Occipital lobe (tissue), 2 donors: Measurements from ENCODE around the gene TBC1D2B. TPM values are rescaled to one million over a fixed set of nuclear protein-coding genes. Genes with fewer than 3 reads are reported as not detected.

Experiments used
- DNase-seq: peaks from one replicate; lab custom pipeline; 2025; lab: John Stamatoyannopoulos, UW
- total RNA-seq: library from RNA; depleted of rRNA; stranded (reverse); fragments of >200 nt; gene quantifications from one replicate; pipeline ENCODE4 v1.2.3, GENCODE V29; 2014

Gene TBC1D2B
- 12.3 TPM for total RNA-seq

DNA sequence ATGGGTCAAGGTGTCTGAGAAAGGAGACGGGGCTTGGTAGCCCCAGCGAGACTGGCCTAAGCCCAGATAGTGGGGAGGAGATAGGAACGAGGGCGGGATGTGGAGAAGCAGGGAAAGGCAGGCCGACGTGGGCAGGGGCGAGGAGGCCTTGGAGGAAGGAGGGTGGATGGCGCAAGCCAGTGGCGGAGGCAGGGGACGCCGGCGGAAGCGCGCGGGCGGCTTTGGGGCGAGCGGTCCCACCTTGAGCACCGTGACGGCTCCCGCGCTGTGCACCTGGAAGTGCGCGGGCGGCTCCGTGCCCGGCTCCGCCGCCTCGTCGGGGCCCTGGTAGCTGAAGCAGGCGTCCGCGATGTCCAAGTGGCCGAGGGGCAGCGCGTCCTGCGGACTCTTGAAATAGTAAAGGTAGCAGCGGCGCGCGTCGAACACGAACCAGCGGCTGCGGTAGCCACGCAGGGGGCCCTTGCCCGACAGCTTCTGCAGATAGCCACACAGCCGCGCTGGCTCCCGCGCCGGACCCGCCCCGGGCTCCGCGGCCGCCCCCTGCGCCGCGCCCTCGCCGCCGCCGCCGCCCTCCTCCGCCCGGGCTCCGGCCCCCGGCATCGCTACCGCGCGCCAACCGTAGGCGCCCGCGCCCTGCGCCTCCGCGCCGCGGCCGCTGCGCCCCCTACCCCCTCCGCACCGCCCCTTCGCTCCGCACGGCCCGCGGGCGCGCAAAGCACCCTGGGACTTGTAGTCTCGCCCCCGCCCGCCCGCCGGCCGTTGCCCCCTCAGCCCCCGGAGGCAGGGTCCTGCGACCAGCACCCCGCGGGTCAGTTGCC, at the start of gene TBC1D2B:
TSS of gene TBC1D2B (minus strand) at position 659 of the 818 bp plus-strand sequence. CDS start at position 600, 59 bp downstream.
- DNase-seq = no peak

DNA sequence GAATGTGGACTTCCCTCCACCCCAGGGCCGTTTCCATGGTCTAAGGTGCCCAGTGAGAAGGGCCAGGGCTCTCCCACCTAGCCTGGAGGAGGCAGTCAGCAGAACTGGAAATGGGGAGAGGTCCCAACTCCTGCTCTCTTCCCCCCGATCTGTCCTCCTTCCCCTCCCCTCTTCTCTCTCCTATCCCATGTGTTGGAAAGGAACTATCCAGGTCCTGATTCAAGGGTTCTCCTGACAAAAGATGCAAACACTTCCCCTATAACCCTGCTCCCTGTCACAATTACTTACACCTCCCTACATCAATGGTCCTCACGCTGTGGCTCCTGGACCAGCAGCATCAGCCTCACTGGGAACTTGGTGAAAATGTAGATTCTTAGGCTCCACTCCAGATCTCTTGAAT, 47.8 kb upstream of the TBC1D2B start:
- DNase-seq = no peak

DNA sequence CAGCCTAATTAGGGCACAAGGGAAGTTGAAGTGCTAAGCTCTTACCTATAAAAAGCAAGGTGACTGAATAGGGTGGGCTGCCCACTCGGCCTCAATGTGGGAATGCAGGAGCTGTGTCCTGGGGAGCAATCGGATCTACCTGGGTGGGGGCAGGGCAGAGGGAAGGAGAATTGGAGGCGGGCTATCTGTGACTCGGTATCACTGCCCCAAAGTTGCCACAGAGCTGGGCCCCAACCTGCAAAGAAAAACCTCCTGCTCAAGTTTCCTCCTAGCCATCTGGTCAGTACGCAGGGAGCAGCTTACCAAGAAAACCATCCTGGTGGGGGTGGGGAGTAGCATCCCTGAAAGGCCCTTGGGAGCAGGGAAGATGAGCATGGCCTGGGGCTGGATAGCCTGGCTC, 43.0 kb upstream of the TBC1D2B start:
- no peak for DNase-seq

DNA sequence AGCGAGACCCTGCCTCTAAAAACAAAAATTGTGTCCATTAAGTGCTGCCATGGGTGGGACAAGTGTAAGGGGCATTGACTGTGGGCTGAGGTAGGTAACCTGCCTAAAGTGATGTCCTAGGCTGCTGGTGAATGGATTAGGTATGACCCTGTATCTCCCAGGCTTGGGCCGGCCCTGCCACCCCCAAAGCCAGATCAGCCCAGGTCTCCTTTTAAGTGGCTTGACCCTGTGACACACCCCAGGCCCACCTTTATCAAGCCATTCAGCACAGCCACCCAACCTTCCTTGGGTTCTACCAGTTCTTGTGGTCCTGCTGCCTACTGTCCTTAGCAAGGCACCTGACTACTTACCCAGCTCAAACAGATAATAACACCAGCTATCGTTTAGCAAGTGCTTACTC, 35.0 kb upstream of the TBC1D2B start:
- DNase-seq = no peak

DNA sequence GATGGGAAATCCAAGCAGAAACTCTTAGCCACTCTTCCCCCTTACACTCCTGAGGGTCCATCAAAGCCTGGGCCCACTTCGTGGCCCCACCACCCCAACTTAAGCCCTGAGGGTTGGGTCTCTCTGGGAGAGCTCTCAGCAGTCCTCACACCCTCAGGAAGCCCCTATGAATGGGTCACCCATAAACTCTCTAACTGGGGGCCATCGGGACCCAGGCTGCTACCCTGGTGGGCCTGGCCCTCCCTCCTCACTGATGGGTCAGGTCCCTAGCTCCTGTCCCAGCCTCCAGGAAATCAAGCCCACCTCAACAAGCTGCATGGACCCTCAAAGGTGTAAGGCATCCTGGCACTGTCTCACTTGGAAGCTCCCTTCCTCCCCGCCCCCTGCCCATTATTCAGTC, 34.3 kb upstream of the TBC1D2B start:
- DNase-seq = no peak

DNA sequence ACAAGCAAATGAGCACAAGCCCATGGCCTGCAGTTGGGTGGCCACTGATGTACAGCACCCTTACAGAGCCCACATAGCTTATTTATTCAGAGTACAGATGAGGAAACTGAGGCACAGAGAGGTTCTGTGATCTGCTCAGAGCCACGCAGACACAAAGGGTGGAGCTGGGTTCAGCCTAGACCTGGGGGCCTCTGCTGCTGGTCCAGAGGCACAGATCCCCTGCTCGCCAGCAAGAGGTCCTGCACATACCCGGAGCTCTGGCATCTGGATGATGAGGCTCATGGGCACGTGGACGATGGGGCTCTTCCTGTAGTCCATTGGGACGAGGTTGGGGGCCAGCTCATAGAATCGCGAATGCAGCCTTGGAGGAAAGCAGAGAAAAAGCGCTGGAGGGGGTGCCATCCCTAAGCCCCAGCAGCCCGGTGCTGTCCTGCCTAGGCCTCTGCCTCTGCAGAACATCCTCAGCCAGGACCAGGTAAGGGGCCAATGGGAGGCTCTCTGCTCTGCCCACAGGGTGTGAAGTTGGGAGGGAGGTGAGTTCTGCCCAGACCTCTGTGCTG, 33.5 kb upstream of the TBC1D2B start:
- DNase-seq = no peak

DNA sequence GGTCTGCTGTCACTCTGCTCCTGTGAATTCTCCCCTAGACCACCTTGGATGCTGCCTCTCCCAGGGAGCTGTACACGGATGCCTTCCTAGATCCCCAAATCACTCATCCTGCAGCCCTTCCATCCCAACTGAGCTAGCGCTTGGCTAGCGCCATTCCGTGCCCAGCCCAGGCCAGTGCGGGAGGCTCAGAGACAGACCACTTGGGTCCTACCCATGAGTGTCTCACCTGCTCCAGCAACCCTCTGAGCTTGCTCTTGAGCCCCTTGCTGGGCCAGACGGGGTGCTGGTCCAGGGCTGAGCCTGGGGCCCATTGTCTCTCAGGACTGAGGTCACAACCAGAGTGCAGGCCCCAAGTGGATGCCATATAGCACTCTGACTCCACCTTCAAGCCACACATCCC, 32.6 kb upstream of the TBC1D2B start:
- no peak for DNase-seq

DNA sequence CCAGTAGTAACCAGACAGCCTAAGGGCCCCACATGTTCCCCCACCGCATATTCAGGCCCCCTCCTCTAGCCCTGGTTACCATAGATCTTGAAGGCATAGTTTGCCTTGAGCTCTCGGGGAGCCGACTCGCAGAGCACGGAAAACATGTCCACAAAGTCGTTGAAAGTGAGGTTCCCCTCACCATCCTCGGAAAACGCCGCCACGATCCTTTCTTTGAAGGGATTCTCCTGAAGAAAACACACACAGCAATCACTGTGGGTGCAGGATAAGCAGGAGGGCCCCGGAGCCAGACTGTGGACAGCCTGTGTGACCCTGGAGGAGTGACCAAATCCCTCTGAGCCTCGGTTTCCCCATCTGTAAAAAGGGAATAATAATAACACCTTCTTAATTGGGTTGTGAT, 31.6 kb upstream of the TBC1D2B start:
- DNase-seq = no peak

DNA sequence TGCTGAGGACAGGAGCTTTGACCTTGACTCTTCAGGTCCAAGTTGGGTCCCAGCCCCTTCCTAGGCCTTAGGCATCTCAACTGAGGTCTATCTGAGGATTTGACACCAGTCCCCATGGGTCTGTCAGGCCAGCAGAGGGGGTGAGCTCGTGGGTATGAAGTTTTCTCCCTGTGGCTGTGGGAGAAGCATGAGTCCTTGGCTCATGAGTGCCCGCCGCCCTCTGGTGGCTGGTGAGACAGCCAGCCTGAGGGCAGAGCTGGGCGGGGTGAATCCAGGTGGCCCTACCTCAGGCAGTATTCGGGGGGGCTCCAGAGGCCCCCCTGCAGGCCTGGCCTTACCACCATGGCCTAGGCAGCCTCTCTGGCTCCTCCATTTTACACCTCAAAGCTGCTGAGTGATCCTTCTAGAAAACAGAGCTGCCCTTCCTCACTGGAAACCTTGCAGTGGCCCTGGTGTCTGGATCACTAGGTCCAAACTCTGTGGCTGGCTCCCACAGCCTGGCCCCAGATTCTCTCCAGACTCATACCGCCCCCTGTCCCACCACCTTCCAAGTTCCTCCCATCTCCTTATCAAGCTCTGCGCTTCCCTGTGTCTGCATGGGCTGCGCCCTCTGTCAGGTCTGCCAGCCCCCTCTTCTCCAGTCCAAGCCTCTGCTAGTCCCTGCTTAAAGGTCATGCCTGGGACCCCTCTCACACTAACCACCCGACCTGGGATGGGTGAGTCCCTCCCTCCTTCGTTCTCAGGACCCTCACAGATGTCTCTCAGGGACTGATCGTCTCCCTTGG, 31.0 kb upstream of the TBC1D2B start:
- DNase-seq = no peak

DNA sequence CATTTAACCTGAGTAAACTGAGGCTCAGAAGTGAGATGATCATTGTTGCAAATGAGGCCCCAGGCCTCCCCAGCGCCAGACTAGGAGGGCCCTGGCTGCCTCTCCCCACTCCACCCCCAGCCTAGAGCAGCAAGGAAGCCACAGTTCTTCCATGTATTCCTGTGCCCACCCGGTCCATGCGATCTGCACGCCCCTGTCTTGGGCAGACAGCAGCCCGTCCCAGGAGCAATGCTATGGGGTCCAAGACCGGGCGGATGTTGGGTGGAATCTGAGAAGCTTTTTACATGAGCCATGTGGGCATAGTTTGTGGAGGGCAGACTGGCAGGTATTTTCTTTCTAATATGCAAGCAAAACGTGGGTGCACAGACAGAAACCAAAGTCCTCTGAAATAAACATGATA, 30.0 kb upstream of the TBC1D2B start:
- no peak for DNase-seq

DNA sequence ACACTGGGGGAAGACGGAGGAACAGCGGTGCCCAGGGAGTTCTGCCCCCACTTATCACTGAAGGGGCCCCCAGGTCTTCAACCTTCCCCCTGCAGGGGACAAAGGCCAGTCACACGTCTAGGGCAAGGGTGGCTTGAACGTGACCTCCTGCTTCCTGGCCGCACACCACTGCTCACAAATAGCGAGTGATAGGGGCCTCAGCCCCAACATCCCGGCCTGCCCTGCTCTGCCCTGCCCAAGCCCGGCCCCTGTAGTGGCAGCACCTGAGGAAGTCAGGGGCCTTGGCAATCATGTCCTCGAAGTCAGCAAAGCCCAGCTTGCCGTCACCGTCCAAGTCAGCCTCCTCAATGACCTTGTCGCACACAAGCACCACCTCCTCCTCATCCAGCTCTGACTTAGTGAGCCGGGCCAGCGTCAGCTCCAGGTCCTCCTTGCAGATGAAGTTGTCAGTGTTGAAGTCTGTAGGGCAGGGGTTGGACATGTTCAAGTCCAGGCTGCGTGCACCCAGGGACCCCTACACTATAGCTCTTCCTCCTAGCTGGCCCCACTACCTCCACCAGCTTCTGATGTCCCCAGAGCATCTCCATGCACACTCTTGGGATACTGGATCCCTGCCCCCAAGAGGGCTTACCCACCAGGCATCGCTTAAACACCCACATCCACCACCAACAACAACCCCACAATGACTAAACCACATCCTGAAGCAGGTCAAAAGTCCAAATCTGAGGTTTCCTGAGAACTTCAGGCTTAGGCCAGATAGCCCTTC, 28.1 kb upstream of the TBC1D2B start:
- DNase-seq = no peak

DNA sequence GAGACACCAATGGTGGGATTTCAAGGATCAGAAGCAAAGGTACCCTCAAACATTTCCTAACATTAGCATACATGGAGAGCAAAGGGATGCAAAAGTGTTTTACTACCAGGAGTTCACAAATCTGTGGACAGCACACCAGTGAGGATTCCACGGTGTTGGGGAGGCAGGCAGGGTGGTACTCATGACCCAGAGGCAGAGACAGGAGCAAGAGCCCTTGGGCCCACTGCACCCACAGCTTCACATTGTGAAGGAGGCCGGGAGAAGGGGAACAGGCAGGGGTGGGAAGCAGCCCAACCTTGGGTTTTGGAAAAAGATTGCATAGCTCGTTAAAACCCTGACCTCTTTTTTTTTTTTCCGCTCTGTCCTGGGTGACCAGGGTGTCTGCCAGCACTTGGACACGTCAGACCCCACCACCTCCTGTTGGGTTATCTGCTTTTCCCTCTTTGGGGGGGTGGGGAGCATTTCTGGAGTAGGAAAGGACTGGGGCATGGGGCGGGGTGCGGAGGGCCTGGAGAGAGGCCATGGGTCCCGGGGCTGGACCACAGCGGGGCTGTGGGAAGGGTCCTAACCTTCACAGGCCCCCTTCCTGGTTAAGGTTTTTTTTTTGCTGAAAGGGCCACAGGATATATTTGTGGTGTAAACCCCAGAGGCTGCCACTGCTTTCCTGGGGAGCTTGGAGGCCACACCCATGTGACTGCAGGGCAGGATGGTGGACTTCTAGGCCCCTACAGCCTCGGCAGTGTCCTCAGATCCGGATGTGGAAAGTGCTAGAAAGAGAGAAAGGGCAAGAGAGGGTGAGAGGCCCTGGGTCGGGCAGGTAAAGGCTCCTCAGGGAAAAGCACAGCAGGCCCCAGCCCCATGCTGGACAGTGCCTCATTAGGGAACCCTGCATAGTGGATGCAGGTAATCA, 27.3 kb upstream of the TBC1D2B start:
- DNase-seq = no peak

DNA sequence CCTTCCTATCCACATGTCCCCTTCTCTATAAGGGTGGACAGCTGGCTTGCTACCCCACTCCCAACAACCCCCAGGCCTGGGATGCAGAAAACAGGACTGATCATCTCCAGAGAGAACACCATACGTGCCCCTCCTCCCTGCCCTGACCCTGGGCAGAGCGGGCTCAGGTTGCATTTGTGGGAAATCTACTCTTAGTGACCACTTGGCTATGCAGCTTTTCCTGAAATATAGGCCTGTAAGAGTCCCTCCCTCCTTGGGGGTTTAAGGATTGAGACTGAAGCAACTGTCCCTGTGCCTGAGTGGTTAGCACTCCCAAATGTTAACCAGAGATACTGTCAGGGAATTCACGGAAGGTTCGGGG, 26.6 kb upstream of the TBC1D2B start:
- no peak for DNase-seq

DNA sequence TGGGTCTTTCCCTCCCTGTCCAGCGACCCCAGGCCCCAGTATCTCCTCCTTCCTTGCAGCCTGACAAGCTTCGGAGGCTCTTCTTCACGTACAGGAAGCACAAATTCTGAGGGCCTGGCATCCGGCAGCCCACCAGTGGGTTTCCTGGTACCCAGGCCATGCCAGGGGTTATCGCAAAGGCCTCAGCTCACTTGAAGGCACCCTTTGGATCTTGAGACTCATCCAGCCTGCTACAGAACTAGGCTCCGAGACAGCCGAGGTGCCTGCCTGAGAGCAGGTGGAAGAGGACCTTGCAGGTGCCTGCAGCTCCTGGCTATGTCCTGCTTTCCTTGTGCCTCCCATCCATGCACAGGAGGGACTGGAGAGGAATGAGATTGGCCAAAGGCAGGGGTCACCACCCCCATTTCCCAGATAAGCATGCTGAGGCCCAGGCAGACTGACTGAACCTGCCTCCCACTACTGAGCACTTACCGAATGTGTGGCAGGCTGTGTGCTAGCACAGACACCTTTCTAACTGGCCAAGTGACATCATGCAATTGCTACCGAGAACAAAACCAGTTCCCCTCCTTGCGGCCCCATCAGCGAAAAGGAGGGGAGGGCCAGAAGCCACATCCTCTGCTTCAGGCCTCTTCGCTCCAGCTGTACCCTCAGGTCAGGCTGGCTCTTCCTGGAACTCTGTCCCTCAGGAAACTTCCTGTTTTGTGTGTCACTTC, 26.1 kb upstream of the TBC1D2B start:
- no peak for DNase-seq

DNA sequence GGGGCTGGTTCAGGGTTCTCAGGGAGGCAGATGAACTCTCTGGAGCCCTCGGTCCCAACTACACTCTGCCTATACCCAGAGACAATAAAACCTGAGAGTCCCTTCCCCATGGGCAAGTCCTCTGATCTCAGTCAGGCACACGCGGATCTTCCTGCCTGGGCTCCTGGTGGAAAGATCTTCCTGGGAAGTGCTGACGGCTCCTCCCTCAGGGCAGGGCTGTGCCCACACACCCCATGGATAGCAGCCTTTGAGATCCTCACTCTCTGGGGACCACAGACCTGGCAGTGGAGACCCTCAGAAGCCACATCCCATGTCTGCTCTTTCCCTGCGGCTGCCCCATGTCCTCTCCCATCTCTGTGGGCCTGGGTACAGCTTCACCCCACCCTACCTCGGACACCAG, 25.2 kb upstream of the TBC1D2B start:
- no peak for DNase-seq

DNA sequence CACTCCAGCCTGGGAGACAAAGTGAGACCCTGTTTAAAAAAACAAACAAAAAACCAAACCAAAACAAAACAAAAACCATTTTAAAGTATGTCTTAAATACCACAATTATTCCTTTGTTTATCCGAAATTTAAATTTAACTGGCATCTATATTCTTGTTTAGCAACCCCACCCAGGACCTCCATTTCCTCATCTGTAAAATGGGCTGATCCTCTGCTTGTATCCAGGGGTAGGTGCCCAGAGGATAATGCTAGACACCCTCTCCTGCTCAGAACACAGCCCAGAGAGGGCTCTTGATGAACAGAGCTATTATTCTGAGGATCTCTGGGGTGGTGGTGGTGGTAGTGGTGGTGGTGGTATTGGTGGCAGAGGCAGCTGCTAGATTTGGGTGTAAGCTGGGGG, 24.7 kb upstream of the TBC1D2B start:
- no peak for DNase-seq

DNA sequence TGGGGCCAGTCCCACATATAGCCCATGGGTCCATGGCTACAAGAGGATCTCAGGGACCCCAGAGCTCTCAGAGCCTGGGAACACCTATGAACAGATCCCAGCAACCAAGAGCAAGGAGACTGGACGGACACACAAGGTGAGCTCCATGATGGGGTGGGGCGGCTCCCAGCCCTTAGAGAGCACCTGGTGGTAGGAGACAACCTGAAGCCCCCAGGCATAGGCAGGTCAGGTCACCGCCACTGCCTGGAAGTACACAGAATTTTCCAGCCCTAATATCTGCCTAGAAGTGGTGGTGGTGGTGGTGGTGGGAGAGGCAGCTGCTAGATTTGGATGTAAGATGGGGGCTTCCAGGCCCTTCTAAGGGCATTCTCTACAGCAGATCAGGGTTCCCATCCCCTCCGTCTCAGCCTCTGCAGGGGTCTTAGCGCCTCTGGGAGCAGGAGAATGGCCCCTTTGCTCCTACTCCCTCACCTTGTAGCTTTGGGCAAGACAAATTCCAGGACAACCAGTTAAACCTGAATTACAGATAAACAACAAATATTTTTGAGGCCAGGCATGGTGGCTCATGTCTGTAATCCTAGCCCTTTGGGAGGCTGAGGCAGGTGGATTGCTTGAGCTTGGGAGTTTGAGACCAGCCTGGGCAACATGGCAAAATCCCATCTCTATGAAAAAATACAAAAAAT, 24.1 kb upstream of the TBC1D2B start:
- DNase-seq = no peak

DNA sequence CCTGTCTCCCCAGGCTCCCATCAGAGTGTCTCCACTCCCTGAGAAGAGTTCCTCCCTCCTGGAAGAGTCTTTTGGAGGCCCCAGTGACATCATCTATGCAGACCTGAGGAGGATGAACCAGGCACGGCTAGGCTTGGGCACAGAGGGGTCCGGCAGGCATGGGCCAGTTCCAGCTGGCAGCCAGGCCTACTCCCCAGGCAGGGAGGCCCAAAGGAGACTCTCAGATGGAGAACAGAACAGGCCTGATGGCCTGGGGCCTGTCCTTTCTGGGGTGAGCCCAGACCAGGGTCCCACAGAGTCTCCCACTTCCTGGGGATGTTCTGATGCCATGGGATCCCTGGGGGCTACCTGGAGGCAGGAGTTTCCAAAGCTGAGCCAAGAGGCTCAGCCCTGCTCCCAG, 23.4 kb upstream of the TBC1D2B start:
- no peak for DNase-seq

DNA sequence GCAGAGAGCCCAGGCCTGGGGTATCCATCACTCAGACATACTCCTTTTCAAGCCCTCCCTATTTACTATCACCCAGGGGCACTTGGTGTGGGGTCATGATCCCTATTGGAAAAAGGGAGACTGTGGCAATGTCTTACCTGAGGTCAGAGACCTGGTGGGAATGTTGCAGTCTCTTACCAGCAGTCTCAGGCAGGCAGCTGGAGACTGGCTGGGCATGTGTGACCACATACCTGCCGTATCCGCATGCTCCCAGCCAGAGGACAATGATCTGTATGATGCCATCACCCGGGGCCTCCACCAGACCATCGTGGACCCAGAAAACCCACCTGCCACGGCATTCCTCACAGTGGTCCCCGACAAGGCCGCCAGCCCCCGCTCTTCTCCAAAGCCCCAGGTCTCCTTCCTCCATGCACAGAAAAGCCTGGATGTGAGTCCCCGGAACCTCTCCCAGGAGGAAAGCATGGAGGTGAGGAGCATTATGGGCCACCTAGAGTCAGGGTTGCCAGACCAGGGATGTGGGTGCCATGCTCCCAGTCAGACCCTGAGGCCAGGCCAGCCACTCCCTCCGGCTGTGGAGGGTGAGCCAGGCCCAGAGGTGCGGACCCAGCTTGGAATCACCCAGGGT, 20.7 kb upstream of the TBC1D2B start:
- DNase-seq = no peak
